Immature natural killer cell (primary cell): ENCODE results near the gene FXYD6. TPM values are rescaled to one million over a fixed set of nuclear protein-coding genes. Genes with fewer than 3 reads are reported as not detected.
"Not testable (repeated sequence)": the region's sequence is repeated elsewhere in the genome, so short reads cannot be mapped to it uniquely, and the experiment has no call there.

Source experiments
- DNase-seq, 3 donors: peaks; one replicate each; pipeline ENCODE4 v3.0.0; 2022; ENCODE audit warnings: mixed read lengths in 1 of 3
- H3K27ac Mint-ChIP-seq, 6 donors: one replicate each; pipeline ENCODE4 v1.8.0; 2020; ENCODE audit warnings: mixed read lengths in 6 of 6, mild to moderate bottlenecking in 5 of 6, inconsistent platforms in 4 of 6, moderate library complexity in 3 of 6
- H3K27me3 Mint-ChIP-seq, 3 donors: one replicate each; pipeline ENCODE4 v1.8.0; 2020 to 2021; ENCODE audit warnings: low read depth in 3 of 3, mild to moderate bottlenecking in 3 of 3, mixed read lengths in 3 of 3, moderate library complexity in 3 of 3, inconsistent platforms in 1 of 3
- H3K36me3 Mint-ChIP-seq, 3 donors: one replicate each; pipeline ENCODE4 v1.8.0; 2020; ENCODE audit warnings: mixed read lengths in 3 of 3, inconsistent platforms in 2 of 3, mild to moderate bottlenecking in 2 of 3
- H3K4me1 Mint-ChIP-seq, 2 donors: one replicate each; pipeline ENCODE4 v1.8.0; 2020; ENCODE audit warnings: inconsistent platforms in 2 of 2, mild to moderate bottlenecking in 2 of 2, mixed read lengths in 2 of 2, moderate library complexity in 1 of 2
- H3K4me3 Mint-ChIP-seq, 5 donors: one replicate each; pipeline ENCODE4 v1.8.0; 2020; ENCODE audit warnings: mild to moderate bottlenecking in 5 of 5, mixed read lengths in 5 of 5, inconsistent platforms in 3 of 5, moderate library complexity in 3 of 5
- H3K9me3 Mint-ChIP-seq, 6 donors: one replicate each; pipeline ENCODE4 v1.8.0; 2020; ENCODE audit warnings: mild to moderate bottlenecking in 6 of 6, mixed read lengths in 6 of 6, inconsistent platforms in 4 of 6, moderate library complexity in 3 of 6
- polyA plus RNA-seq, 3 donors: library from polyadenylated mRNA; unstranded; fragments of 300-500 nt; fragmentation: Illumina TruSeq; gene quantifications; one replicate each; pipeline ENCODE4 v1.2.3, GENCODE V29; 2021

FXYD6 gene
- polyA plus RNA-seq, 3 donors from 2014 or later = not detected

DNA sequence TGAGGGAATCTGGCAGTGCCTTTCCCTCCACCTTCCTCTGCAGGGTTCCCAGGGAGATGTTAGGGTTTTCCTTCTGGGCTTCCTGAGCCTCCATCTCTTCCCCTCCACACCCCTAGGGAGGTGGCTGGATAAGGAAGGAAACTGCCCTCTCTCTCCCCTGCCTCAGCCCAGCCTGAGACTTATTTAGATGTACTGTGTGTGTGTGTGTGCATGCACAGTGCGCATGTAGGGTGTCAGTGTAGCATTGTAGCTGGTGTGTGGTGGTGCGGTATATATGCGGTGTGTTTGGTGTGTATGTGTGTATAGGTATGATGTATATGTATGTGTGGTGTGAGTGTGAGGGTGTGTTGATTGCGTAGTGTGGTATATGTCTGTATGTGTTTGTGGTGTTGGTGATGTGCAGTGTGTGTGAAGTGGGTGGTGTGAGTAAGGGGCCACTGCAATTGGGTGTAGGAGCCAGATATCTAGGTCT is 1.5 kb downstream of the FXYD6 start:
- peaks cover 20 to 23% of the 10 kb centered on the region in 2 donors for H3K4me1 Mint-ChIP-seq
- H3K36me3 Mint-ChIP-seq = no peaks in the 10 kb centered on the region
- DNase-seq = peak in 1 of 3 donors; percentile 23
- H3K9me3 Mint-ChIP-seq = no peaks in the 10 kb centered on the region
- H3K27ac Mint-ChIP-seq = no peak overlapping the region
- H3K4me3 Mint-ChIP-seq = peak overlapping the region in 4 of 5 donors; percentile 0 to 63 (median 32)
- peaks cover 17 to 38% (median 26%) of the 10 kb centered on the region in 3 donors for H3K27me3 Mint-ChIP-seq

- Mint-ChIP-seq H3K4me3 (peak overlapping the region in 1 of 5 donors; percentile 12), H3K9me3 (no peaks in the 10 kb centered on the region), H3K27me3 (peaks cover 15 to 35% (median 26%) of the 10 kb centered on the region in 3 donors), H3K27ac (no peak overlapping the region), H3K36me3 (no peaks in the 10 kb centered on the region), H3K4me1 (peaks cover 20 to 23% of the 10 kb centered on the region in 2 donors)
- no peak for DNase-seq
These were observed 2.1 kb downstream of the FXYD6 start for GRCh38 chr11:117874253-117874909.

- H3K27me3 Mint-ChIP-seq = peaks cover 15 to 35% (median 23%) of the 10 kb centered on the region in 3 donors
- H3K36me3 Mint-ChIP-seq = no peaks in the 10 kb centered on the region
- H3K9me3 Mint-ChIP-seq = no peaks in the 10 kb centered on the region
- no peak overlapping the region for H3K4me3 Mint-ChIP-seq
- H3K27ac Mint-ChIP-seq = no peak overlapping the region
- peaks cover 20 to 23% of the 10 kb centered on the region in 2 donors for H3K4me1 Mint-ChIP-seq
- no peak for DNase-seq
These were observed 2.7 kb downstream of the FXYD6 start for GRCh38 chr11:117873828-117874125.

DNA sequence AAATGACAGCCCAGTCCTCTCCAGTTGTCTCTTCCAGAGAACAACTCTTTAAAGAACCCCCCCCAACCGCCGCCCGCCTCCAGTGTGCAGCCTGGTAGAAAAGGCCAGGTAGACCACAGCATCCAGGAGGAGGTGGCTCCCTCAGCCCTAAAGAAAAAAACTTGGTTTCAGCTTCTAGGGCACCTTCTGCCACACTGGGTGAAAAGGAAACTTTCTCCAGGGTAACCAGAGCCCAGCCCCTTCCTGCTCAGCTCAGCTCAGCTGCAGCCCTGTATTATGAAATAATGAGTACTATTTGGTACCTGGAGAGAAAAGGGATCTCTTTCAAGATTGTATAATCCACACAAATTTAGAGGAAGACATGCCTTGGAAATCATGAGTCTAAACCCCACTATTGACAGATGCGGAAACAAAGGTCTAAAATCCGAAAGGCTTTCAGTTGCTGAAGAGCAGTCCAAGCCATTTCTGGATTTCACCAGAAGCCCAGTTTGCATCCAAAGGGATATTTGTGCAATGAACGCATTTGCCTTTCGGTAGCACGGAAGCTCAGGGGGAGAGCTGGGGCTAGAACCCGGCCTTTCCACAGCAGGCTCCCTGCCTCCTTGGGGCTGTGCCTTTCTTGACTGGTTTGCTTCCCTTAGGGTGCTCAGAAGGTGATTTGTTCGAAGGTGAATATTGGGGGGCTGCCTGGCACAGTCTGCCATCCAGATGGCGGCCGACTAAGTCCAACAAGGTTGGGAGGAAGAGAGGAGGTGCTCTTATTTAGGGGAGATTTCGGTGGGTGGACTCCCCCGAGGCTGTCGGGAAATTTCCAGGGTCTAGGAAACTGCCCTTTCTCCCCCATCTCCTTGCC is 3.3 kb downstream of the FXYD6 start:
- Mint-ChIP-seq H3K27ac (no peak overlapping the region), H3K36me3 (no peaks in the 10 kb centered on the region), H3K9me3 (no peaks in the 10 kb centered on the region), H3K4me1 (peaks cover 20 to 23% of the 10 kb centered on the region in 2 donors), H3K4me3 (no peak overlapping the region), H3K27me3 (peaks cover 15 to 35% (median 23%) of the 10 kb centered on the region in 3 donors)
- DNase-seq = no peak

DNA sequence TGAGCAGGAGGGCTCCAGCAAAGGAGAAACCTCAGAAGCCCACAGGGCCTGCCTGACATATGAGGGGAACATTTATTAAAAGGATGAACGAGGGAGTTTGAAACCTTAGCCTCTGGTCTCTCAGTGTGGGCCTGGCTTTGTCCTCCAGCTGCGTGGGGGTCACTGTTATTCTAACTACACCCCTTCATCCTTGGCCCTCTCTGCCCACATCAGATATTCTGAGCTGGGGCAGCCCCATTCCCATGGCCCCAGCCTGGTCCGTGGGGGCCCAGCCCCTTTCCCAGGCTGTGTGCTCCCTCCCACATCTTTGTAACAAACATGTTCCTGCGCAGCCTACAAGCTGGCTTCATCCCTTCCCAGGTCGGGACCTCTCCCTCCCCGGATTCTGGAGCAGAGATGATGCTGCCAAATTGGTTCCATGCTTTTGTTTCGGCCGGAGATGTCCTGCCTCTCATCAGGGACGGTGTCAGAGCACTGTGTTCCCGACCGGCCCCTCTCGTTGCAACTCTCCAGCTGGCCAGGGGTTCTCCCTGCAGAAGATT is 4.0 kb downstream of the FXYD6 start:
- H3K4me3 Mint-ChIP-seq = no peak overlapping the region
- no peaks in the 10 kb centered on the region for H3K9me3 Mint-ChIP-seq
- H3K36me3 Mint-ChIP-seq = no peaks in the 10 kb centered on the region
- DNase-seq = no peak
- H3K27ac Mint-ChIP-seq = no peak overlapping the region
- peaks cover 12 to 33% (median 23%) of the 10 kb centered on the region in 3 donors for H3K27me3 Mint-ChIP-seq
- peaks cover 20 to 23% of the 10 kb centered on the region in 2 donors for H3K4me1 Mint-ChIP-seq

DNA sequence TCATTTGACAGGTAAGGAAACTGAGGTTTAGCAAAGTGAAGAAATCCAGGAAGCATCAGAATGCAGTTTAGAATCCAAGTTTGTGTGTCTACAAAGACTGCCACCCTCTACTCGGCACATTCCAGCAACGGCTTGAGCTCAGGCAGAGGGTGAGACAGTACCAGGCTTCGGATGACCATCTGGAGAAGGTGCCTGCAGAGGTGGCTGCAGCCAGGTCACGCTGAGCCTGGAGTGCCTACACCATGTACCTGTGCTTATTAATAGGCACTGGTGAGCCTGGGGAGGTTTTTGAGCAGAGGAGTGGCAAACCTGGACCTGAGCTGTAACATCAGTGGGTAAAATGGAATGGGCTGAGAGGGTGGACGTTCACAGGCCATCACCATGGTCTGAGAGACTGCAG is 4.7 kb downstream of the FXYD6 start:
- H3K27me3 Mint-ChIP-seq = peaks cover 8 to 32% (median 19%) of the 10 kb centered on the region in 3 donors
- no peaks in the 10 kb centered on the region for H3K9me3 Mint-ChIP-seq
- no peak overlapping the region for H3K4me3 Mint-ChIP-seq
- H3K27ac Mint-ChIP-seq = no peak overlapping the region
- no peaks in the 10 kb centered on the region for H3K36me3 Mint-ChIP-seq
- no peak for DNase-seq
- peaks cover 19 to 20% of the 10 kb centered on the region in 2 donors for H3K4me1 Mint-ChIP-seq

DNA sequence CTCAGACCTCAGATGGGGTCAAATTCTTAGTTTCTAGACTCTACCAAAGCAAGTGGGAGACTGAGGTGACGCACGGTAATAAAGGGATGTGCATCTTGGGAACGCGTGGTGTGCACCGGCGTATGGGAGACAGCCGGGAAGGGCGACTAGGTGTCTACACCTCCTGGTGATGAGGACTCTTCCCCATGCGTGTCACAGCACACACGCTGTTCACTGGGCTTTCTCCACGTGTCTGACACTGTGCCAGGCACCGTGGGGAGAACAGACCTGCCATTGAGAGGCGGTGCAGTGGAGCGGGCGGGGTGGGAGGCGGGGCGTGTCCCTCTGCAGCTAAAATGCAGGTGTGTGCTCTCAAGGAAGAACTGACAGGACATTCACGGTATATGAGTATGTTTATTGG is 5.3 kb downstream of the FXYD6 start:
- no peaks in the 10 kb centered on the region for H3K9me3 Mint-ChIP-seq
- H3K36me3 Mint-ChIP-seq = no peaks in the 10 kb centered on the region
- H3K27ac Mint-ChIP-seq = no peak overlapping the region
- DNase-seq = no peak
- peaks cover 16 to 18% of the 10 kb centered on the region in 2 donors for H3K4me1 Mint-ChIP-seq
- H3K27me3 Mint-ChIP-seq = peaks cover 7 to 31% (median 19%) of the 10 kb centered on the region in 3 donors
- H3K4me3 Mint-ChIP-seq = no peak overlapping the region

DNA sequence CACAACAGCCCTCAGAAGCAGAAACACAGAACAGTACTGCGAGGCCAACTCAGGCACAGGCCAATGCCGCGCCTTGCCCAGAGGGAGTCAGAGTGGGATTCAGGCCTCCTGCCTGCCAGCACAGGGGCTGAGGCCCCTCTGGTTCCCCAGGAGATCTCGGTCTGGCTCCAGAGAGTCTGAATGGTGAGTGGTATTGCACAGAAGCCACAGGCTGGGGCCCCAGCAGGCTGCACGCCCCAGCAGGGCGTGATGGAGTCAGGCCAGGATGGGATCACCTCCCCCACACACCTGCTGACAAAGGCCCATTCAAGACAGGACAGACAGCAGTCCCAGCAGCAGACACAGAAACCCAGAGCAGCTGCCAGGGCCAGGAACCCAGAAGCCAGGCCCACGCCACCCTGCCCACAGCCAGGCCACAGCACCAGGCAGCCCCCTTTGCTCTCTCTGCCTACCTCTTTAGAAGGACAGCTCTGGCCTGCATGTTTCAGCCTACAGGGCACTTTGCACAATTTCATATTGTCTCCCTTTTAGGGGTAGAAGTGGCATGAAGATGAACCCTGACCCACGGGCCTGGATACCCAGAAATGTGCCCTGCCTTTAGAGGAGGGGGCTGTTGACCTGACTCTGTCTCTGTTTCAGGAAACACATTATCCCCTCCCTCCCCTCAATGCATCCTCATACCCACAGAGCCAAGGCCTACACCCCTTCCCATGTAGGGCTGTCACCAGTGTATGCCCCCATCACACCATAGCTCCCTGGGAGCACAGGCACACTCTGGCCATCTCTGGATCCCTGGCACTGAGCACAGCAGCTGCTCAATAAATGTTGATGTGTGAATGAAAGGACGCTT is 6.1 kb downstream of the FXYD6 start:
- H3K9me3 Mint-ChIP-seq = no peaks in the 10 kb centered on the region
- H3K4me3 Mint-ChIP-seq = no peak overlapping the region
- peaks cover 8 to 24% (median 10%) of the 10 kb centered on the region in 3 donors for H3K27me3 Mint-ChIP-seq
- H3K27ac Mint-ChIP-seq = no peak overlapping the region
- H3K36me3 Mint-ChIP-seq = no peaks in the 10 kb centered on the region
- no peak for DNase-seq
- peaks cover 9 to 11% of the 10 kb centered on the region in 2 donors for H3K4me1 Mint-ChIP-seq

- Mint-ChIP-seq H3K4me3 (no peak overlapping the region), H3K27me3 (peaks cover 4 to 18% (median 6%) of the 10 kb centered on the region in 3 donors), H3K36me3 (no peaks in the 10 kb centered on the region), H3K27ac (no peak overlapping the region), H3K9me3 (no peaks in the 10 kb centered on the region), H3K4me1 (peaks cover 4% of the 10 kb centered on the region in 2 donors)
- DNase-seq = no peak
These were observed 6.9 kb downstream of the FXYD6 start for GRCh38 chr11:117869604-117870003.

- Mint-ChIP-seq H3K36me3 (no peaks in the 10 kb centered on the region), H3K4me3 (no peak overlapping the region), H3K27ac (no peak overlapping the region), H3K27me3 (peaks cover under 1 to 15% (median 4%) of the 10 kb centered on the region in 3 donors), H3K4me1 (peaks cover 2 to 4% of the 10 kb centered on the region in 2 donors), H3K9me3 (no peaks in the 10 kb centered on the region)
- no peak for DNase-seq
These were observed 7.5 kb downstream of the FXYD6 start for GRCh38 chr11:117868815-117869561.

DNA sequence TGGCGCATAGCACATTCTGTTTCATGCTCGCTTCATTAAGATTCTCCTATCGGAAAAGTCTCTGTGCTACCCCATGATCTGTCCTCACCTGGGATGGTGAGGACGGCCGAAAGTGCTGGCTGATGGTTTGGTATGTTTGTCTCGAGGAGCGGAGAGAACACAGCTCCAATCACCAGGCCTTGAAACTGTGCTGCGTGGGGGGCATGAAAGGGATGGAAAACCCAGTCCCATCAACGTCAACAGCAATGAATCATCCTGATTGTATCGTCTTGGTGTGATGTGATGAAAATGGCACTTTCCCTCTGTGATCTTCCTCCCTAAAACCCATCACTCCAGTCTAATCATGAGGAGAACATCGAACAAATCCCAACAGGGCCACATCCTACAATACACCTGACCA is 8.4 kb downstream of the FXYD6 start:
- Mint-ChIP-seq H3K27ac (no peak overlapping the region), H3K4me3 (no peak overlapping the region), H3K4me1 (peaks cover 2% of the 10 kb centered on the region in 2 donors), H3K27me3 (peaks cover 0 to 6% (median 4%) of the 10 kb centered on the region in 3 donors), H3K9me3 (no peaks in the 10 kb centered on the region), H3K36me3 (no peaks in the 10 kb centered on the region)
- DNase-seq = no peak

- Mint-ChIP-seq H3K9me3 (no peaks in the 10 kb centered on the region), H3K36me3 (no peaks in the 10 kb centered on the region), H3K27me3 (peaks cover 0 to 4% (median 2%) of the 10 kb centered on the region in 3 donors), H3K4me1 (peaks cover 0 to 5% of the 10 kb centered on the region in 2 donors), H3K27ac (no peak overlapping the region), H3K4me3 (no peak overlapping the region)
- no peak for DNase-seq
These were observed 9.9 kb downstream of the FXYD6 start for GRCh38 chr11:117866526-117866925.

DNA sequence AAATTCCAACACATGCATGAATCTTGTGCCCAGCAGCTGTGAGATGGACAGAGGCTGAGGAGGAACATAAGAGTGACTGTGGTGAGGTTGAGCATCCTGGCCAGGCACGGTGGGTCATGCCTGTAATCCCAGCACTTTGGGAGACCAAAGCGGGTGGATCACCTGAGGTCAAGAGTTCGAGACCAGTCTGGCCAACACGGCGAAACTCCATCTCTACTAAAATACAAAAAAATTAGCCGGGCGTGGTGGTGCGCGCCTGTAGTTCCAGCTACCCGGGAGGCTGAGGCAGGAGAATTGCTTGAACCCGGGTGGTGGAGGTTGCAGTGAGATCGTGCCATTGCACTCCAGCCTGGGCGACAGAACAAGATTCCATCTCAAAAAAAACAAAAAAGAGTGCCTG is 10.9 kb downstream of the FXYD6 start:
- H3K4me3 Mint-ChIP-seq, H3K9me3 Mint-ChIP-seq, H3K27me3 Mint-ChIP-seq, H3K4me1 Mint-ChIP-seq, H3K36me3 Mint-ChIP-seq, DNase-seq, H3K27ac Mint-ChIP-seq: not testable (repeated sequence)
